ENCODE results near the gene ACYP2.

ACYP2 gene

DNA sequence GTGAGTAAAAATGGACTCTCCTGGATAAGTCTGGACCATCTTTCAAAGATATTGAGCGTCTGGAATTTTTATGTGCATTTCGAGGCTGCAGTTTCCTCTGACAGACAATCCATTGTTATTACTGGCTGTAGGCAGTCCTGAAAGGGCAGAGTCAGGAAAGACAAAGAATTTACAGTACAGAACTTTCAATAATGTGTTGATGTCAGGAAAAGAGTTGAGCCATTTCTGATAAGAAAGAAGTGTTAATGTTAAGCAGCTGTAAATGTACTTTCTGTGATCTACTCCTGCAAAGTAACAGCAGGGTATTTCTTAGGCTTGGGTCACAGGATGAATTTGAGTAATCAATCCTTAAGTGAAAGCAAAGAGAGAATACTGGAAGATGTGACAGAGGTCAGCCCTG, 110.8 kb downstream of the ACYP2 start:
- TF ChIP-seq, protein P1, sequence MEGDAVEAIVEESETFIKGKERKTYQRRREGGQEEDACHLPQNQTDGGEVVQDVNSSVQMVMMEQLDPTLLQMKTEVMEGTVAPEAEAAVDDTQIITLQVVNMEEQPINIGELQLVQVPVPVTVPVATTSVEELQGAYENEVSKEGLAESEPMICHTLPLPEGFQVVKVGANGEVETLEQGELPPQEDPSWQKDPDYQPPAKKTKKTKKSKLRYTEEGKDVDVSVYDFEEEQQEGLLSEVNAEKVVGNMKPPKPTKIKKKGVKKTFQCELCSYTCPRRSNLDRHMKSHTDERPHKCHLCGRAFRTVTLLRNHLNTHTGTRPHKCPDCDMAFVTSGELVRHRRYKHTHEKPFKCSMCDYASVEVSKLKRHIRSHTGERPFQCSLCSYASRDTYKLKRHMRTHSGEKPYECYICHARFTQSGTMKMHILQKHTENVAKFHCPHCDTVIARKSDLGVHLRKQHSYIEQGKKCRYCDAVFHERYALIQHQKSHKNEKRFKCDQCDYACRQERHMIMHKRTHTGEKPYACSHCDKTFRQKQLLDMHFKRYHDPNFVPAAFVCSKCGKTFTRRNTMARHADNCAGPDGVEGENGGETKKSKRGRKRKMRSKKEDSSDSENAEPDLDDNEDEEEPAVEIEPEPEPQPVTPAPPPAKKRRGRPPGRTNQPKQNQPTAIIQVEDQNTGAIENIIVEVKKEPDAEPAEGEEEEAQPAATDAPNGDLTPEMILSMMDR (IDR thresholded peaks at IDR 0.05; ENCODE audit: low read depth, low read length) = no peak

DNA sequence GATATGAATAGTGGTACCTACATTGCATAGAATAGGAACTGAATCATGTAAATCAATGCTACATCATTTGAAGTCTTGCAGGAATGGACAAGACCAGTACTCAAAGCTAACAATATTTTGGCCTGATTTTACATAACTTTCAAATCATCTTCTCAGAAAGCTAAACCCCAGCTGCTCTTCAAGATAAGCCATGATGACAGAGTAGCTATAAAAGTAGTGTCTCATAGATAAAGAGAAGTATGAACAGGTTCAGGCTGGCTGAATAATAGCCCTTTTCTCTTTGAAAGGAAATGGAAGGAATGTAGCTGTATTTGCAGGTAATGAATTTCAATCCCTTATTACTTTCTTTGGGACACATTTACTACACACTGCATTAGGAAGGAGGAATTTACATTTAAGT, 112.4 kb downstream of the ACYP2 start:
- Histone ChIP-seq H3K36me3 (no peaks in the 10 kb centered on the region), H3K4me3 (ENCODE audit: low read depth, low read length) (no peak overlapping the region), H3K27ac (no peak overlapping the region), H3K27me3 (ENCODE audit: insufficient read depth, low read depth, severe bottlenecking) (no peaks in the 10 kb centered on the region), H3K9me3 (ENCODE audit: severe bottlenecking) (peaks cover 3% of the 10 kb centered on the region)
- no peak for DNase-seq
- TF ChIP-seq, protein P1 (IDR thresholded peaks at IDR 0.05; ENCODE audit: low read depth, low read length) = no peak

More for the DNA sequence above, 110.8 kb downstream of the ACYP2 start:
- Histone ChIP-seq H3K27me3 (ENCODE audit: insufficient read depth, low read depth, severe bottlenecking) (no peaks in the 10 kb centered on the region), H3K27ac (no peak overlapping the region), H3K36me3 (no peaks in the 10 kb centered on the region), H3K4me3 (ENCODE audit: low read depth, low read length) (no peak overlapping the region), H3K9me3 (ENCODE audit: severe bottlenecking) (peaks cover 3% of the 10 kb centered on the region)
- DNase-seq = no peak

DNA sequence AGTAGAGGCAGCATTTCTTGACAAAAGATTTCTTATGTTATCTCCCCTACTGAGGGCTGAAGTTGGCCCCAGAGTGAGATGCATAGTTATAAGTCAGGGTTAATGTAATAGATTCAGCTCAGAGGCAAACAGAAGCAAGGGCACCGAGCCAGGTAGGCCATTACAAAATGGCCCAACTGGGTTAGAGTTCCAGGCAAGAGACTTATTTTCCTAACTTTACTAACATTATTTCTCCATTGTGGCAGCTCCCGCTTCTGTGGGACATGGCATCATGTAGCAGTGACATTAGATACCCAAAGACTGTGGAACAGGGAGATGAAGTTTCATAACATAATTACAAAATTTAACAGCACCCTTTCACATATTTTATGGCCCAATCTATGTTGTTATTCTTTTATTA, 113.5 kb downstream of the ACYP2 start:
- H3K27me3 ChIP-seq (ENCODE audit: insufficient read depth, low read depth, severe bottlenecking) = no peaks in the 10 kb centered on the region
- H3K4me3 ChIP-seq (ENCODE audit: low read depth, low read length) = no peak overlapping the region
- no peaks in the 10 kb centered on the region for H3K36me3 ChIP-seq
- peaks cover 2% of the 10 kb centered on the region for H3K9me3 ChIP-seq (ENCODE audit: severe bottlenecking)
- H3K27ac ChIP-seq = no peak overlapping the region
- TF ChIP-seq, protein P1 (IDR thresholded peaks at IDR 0.05; ENCODE audit: low read depth, low read length) = no peak
- no peak for DNase-seq

DNA sequence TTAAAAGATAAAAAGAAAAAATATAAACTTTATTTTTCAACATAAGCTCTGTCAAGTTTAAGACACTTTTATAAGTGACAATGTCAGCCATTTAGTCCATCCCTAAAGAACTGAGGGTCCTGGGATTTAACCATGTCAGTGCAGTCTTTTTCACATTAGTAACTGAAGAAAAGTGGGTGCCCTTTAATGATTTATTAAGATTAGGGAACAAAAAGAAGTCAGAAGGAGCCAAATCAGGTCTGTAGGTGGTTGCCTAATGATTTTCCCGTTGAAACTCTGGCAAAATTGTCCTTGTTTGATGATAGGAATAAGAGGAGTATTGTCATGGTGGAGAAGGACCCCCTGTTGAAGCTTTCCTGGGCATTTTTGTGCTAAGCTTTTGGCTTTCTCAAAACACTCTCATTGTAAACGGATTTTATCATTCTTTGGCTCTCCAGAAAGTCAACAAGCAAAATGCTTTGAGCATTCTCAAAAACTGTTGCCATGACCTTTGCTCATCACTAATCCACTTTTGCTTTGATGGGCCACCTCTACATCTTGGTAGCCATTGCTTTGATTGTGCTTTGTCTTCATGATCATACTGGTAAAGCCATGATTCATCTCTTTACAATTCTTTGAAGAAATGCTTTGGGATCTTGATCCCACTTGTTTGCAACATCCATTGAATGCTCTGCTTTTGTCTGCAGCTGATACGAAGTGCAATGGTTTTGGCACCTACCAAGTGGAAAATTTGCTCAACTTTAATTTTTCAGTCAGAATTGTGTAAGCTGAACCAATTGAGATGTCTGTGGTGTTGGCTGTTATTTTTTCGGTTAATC, 118.6 kb downstream of the ACYP2 start:
- no peaks in the 10 kb centered on the region for H3K9me3 ChIP-seq (ENCODE audit: severe bottlenecking)
- no peak overlapping the region for H3K27ac ChIP-seq
- H3K4me3 ChIP-seq (ENCODE audit: low read depth, low read length) = no peak overlapping the region
- H3K36me3 ChIP-seq = no peaks in the 10 kb centered on the region
- DNase-seq = no peak
- TF ChIP-seq, protein P1 (IDR thresholded peaks at IDR 0.05; ENCODE audit: low read depth, low read length) = no peak
- H3K27me3 ChIP-seq (ENCODE audit: insufficient read depth, low read depth, severe bottlenecking) = no peaks in the 10 kb centered on the region

DNA sequence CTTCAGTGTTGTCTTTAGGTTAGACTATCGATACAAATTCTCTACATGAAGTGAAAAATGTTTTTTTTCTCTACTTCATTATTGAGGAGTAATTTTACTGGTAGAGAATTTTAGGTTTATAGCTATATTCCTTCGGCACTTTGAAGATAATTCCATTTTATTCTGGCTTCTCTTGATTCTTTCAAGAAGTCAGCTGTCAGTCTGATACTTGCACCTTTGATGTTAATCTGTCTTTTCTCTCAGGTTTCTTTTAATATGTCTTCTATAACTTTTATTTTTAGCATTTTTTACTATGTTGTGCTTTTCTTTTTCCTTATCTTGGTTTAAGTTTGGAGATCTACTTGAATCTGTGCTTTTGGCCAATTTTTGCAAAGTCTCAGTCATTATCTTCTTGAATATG, 122.0 kb downstream of the ACYP2 start:
- Histone ChIP-seq H3K36me3 (no peaks in the 10 kb centered on the region), H3K9me3 (ENCODE audit: severe bottlenecking) (no peaks in the 10 kb centered on the region), H3K4me3 (ENCODE audit: low read depth, low read length) (no peak overlapping the region), H3K27me3 (ENCODE audit: insufficient read depth, low read depth, severe bottlenecking) (no peaks in the 10 kb centered on the region), H3K27ac (no peak overlapping the region)
- DNase-seq = no peak
- TF ChIP-seq, protein P1 (IDR thresholded peaks at IDR 0.05; ENCODE audit: low read depth, low read length) = no peak

DNA sequence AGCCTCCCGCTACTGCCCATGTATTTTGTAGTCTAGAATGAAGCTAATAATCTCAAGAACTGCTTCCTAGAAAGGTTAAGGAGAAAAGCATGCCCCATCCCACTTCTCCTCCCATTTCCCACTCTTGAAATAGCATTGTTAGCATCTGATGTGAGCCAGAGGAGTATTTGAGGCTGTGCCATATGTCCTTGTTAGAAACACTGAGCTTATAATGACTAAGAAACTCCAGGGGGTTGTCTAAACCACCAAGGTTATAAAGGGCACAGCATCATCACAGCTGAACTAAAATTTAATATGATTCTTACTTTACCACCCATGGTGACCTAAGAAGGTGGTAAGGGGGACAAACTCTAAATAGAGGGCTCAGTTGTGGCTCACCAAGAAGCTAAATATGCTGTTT, 124.0 kb downstream of the ACYP2 start:
- DNase-seq = no peak
- TF ChIP-seq, protein P1 (IDR thresholded peaks at IDR 0.05; ENCODE audit: low read depth, low read length) = no peak
- Histone ChIP-seq H3K27ac (no peak overlapping the region), H3K9me3 (ENCODE audit: severe bottlenecking) (no peaks in the 10 kb centered on the region), H3K36me3 (no peaks in the 10 kb centered on the region), H3K4me3 (ENCODE audit: low read depth, low read length) (no peak overlapping the region), H3K27me3 (ENCODE audit: insufficient read depth, low read depth, severe bottlenecking) (no peaks in the 10 kb centered on the region)

All from WERI-Rb-1 (cell line).